GM13977 (cell line): ENCODE measurements around the gene SH3GL1.

Experiments
- DNase-seq: peaks from one replicate; pipeline ENCODE4 v3.0.0; 2012; ENCODE audit warnings: low spot score
- CTCF ChIP-seq: IDR thresholded peaks from 2 replicates; pipeline ENCODE4 v1.5.1; 2012; ENCODE audit warnings: mild to moderate bottlenecking, control low read depth; ENCODE audit not compliant: insufficient read depth; ENCODE audit errors: extremely low read depth, missing control alignments
- in situ Hi-C: fragments of 300-500 bp; cut with MboI; formaldehyde crosslinking; loops from one replicate; pipeline ENCODE4 v1.12.0; 2022; ENCODE audit warnings: low sequenced_read_pairs, low pct_unique_long_range_greater_than_20kb, mixed read lengths, inconsistent platforms; ENCODE audit not compliant: unreplicated experiment

SH3GL1 gene

DNA sequence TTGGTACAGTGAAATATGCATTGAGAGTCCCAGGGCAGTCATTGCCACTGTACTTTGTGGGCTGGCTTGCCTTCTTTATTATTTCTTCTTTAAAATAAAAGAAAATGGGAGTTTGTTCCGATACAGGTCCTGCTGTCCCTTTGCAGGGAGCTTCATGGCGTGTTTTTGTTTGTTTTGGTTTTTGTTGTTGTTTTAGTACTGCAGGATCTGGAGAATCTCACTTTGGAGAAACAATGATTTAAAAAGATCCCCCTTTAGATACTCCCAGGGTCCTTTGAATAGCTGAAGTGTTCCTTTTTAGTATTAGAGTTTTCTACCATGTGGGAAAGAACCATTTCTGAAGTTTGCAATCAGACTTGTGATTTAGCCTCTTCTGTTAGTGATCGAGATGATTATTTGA lies 13.2 kb upstream of the SH3GL1 start:
- TF ChIP-seq CTCF, result no peak
- in situ Hi-C loops, result no loop called here
- no peak for DNase-seq

DNA sequence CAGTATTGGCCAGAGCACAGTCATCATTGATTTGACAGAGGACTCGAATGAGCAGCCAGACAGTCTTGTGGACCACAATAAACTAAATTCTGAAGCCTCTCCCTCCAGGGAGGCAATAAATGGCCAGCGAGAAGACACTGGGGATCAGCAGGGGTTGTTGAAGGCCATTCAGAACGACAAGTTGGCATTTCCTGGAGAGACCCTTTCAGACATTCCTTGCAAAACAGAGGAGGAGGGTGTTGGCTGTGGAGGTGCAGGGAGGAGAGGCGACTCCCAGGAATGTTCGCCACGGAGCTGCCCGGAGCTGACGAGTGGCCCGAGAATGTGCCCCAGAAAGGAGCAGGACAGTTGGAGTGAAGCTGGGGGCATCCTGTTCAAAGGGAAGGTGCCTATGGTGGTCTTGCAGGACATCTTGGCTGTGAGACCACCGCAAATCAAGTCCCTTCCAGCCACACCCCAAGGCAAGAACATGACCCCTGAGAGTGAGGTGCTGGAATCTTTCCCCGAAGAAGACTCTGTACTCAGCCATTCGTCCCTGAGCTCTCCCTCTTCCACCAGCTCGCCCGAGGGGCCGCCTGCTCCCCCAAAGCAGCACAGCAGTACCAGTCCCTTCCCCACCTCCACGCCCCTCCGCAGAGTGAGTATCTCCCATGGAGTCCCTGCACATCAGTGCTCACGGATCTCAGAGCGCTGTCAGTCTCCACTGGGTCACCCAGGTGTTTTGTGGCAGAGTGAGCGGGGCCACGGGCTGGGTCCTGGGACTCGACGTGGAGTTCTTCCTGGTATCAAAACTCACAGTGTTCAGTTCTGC lies 9.0 kb upstream of the SH3GL1 start:
- DNase-seq, result no peak
- TF ChIP-seq CTCF, result no peak
- in situ Hi-C loops, result no loop called here

DNA sequence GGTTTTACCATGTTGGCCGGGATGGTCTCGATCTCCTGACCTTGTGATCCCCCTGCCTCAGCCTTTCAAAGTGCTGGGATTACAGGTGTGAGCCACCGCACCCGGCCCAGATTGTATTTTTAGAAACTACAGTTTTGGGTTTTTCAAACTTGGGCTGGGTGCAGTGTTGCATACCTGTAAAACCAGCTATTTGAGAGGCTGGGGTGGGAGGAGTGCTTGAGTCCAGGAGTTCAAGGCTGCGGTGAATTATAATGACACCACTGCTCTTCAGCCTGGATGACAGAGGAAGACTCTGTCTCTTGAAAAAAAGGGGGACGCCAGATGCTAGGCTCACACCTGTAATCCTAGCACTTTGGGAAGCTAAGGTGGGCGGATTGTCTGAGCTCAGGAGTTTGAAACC lies 6.3 kb upstream of the SH3GL1 start:
- DNase-seq, result no peak
- no peak for TF ChIP-seq CTCF
- in situ Hi-C loops, result no loop called here

DNA sequence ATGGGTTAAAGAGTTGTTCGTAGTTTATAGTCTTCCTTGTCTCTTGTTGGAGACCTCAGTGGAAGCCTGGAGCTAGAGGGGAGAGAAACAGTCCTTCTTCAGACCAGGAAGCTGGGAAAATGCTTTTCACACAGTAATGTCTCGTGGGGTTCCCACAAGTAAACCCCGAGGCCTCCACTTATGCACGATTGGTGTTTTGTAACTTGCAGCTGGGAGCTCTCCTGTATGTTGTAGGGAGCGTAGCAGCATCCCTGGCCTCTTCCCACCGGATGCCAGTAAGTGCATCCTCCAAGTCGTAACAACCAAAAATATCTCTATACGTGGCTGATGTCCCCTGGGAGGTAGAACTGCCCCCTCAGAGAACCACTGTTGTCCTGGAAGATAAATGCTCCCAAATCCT lies 5.6 kb upstream of the SH3GL1 start:
- DNase-seq, result no peak
- no peak for TF ChIP-seq CTCF
- in situ Hi-C loops, result no loop called here

DNA sequence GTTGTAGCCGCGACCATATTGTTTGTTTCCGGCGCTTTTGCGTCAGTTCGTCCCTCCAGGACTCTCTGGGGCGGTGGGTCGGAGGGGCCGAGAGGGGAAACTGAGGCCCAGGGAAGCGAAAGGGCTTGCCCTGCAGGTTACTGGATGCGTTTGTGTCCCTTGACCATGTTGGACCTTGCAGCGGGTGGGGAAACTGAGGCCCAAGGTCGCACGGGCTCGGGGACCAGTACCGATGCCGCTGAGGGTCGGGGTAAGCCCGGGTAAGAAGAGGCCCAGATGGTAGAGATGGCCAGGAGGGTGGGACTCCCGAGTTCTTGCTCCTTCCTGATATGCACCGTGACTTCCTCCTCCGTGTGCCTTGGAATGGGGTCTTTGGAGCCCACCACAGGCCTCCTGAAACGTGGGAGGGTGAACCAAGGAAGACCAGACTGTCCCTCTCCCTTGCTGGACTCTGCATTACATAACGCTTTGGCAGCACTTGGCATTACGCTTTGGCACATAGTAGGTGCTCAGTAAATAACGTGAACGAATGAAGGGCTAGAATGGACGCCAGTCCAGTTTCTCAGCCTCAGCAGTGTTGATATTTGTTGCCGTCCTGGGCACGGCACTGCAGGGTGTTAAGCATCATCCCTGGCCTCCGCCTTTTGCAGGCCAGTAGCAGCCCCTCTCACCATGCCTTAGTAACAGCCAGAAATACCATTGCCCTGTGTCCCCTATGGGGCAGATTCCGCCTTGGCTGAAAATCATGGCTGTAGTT lies 2.8 kb upstream of the SH3GL1 start:
- in situ Hi-C loops, result no loop called here
- DNase-seq, result no peak
- TF ChIP-seq CTCF, result no peak

DNA sequence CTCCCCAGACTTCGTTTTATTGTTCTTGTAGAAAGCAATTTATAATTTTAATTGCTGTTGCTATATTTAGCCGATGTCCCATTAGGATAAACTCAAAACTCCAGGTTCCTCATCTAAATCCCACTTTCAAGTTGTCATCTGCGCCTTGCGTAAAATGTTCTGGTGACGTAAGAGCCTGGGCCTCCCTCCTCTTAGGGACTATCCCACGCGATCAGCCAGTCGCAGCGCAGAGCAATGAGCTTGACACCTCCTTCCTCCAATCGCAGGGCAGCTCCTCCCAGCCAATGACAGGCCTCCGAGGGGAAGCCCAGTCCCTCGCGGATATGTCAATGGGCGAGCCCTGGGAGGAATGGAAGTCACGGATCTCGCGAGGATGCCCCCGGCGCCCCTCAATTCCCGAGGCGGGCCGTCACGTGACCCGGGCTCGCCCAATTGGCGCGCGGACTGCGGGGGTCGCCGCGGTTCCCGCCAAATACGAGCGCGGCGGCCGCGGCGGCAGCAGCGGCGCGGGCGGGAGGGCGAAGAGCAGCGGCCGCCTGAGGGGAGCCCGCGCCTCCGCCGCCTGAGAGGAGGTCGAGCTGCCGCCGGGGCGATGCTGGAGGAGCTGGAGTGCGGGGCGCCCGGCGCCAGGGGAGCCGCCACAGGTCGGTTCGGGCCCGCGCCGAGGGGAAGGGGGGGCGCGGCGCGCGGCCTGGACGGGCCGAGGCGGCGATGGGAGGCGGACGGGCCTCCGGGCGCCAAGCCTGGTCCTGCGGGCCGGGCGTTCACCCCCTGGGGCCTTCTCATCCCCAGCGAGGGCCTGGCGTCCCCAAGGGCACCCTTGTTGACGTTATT lies 2.0 kb upstream of the SH3GL1 start, which contains the start of gene CHAF1A:
Gene CHAF1A, plus strand, starts transcription at position 470 of the 834 bp plus-strand sequence. Its CDS starts 123 bp downstream, at position 593.
- no peak for TF ChIP-seq CTCF
- peak; percentile 100 for DNase-seq
- in situ Hi-C loops, result no loop called here
